Measurements from ENCODE around the gene PDSS2.

GRCh38 chr6:107144014-107144413 is 315.4 kb downstream of the PDSS2 start:
- TF ChIP-seq, protein P1, sequence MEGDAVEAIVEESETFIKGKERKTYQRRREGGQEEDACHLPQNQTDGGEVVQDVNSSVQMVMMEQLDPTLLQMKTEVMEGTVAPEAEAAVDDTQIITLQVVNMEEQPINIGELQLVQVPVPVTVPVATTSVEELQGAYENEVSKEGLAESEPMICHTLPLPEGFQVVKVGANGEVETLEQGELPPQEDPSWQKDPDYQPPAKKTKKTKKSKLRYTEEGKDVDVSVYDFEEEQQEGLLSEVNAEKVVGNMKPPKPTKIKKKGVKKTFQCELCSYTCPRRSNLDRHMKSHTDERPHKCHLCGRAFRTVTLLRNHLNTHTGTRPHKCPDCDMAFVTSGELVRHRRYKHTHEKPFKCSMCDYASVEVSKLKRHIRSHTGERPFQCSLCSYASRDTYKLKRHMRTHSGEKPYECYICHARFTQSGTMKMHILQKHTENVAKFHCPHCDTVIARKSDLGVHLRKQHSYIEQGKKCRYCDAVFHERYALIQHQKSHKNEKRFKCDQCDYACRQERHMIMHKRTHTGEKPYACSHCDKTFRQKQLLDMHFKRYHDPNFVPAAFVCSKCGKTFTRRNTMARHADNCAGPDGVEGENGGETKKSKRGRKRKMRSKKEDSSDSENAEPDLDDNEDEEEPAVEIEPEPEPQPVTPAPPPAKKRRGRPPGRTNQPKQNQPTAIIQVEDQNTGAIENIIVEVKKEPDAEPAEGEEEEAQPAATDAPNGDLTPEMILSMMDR (IDR thresholded peaks at IDR 0.05; ENCODE audit: insufficient read depth, low read length, poor library complexity, severe bottlenecking) = no peak
- no peak for TF ChIP-seq EZH2phosphoT487 (conservative IDR thresholded peaks at IDR 0.05; ENCODE audit: low read length)

All from SU-DHL-6 (cell line).